ENCODE results near the gene CD1E. TPM values are rescaled to one million over a fixed set of nuclear protein-coding genes. Genes with fewer than 3 reads are reported as not detected.

CD1E gene
- total and polyA plus RNA-seq, 10 of the 15 experiments (the other 5 are each of a cell fraction or from before 2014, with no cell fraction given), result 0.05 to 0.07 (median 0.05) TPM; not detected in 7

GRCh38 chr1:158329300-158329699 lies 24.4 kb upstream of the CD1E start (continued):
- TF ChIP-seq SMAD5 (IDR thresholded peaks at IDR 0.05; ENCODE audit: low read depth) (no peak), CUX1 (IDR thresholded peaks at IDR 0.05; ENCODE audit: insufficient replicate concordance, low read depth, low read length) (no peak), RBBP5 (conservative IDR thresholded peaks at IDR 0.05) (no peak), NRF1 (conservative IDR thresholded peaks at IDR 0.05; ENCODE audit: low read depth, low read length) (no peak), MEF2B (IDR thresholded peaks at IDR 0.05; ENCODE audit: partially characterized antibody, poor library complexity, severe bottlenecking) (no peak), IRF3 (IDR thresholded peaks at IDR 0.05) (no peak), RELA (IDR thresholded peaks at IDR 0.05; ENCODE audit: borderline replicate concordance, partially characterized antibody) (no peak), NFYA (IDR thresholded peaks at IDR 0.05; ENCODE audit: borderline replicate concordance, low read depth, low read length) (no peak), RFX5 (IDR thresholded peaks at IDR 0.05; ENCODE audit: low read depth, low read length) (no peak), JUNB (IDR thresholded peaks at IDR 0.05) (no peak), EZH2 (IDR thresholded peaks at IDR 0.05; ENCODE audit: borderline replicate concordance, control insufficient read depth, low read depth, low read length) (no peak)
